Lung (tissue), 12 donors: ENCODE measurements around the gene PDLIM3. TPM values are rescaled to one million over a fixed set of nuclear protein-coding genes. Genes with fewer than 3 reads are reported as not detected.

Source experiments
- ATAC-seq: fragments of 200-7000 bp; cut with Tn5 transposase; one replicate; pipeline ENCODE4 v1.9.1; 2020; ENCODE audit warnings: moderate number of reproducible peaks; ENCODE audit not compliant: insufficient read depth, low FRiP score
- DNase-seq, 3 donors: peaks; one replicate each; pipeline ENCODE4 v3.0.0-alpha.2; 2013 to 2017
- H3K27ac ChIP-seq, 2 donors: one replicate each; pipeline ENCODE4 v1.5.1; 2013; ENCODE audit warnings: mild to moderate bottlenecking in 2 of 2, moderate library complexity in 2 of 2, control low read depth in 1 of 2, inconsistent platforms in 1 of 2, low read depth in 1 of 2, low read length in 1 of 2
- H3K27me3 ChIP-seq, 3 donors: one replicate each; pipeline ENCODE4 v1.5.1; 2013; ENCODE audit warnings: low read length in 2 of 3; ENCODE audit not compliant: control insufficient read depth in 3 of 3, insufficient read depth in 3 of 3
- H3K36me3 ChIP-seq, 4 donors: one replicate each; pipeline ENCODE4 v1.5.1; 2013; ENCODE audit warnings: low read length in 4 of 4, mild to moderate bottlenecking in 1 of 4, moderate library complexity in 1 of 4; ENCODE audit not compliant: control insufficient read depth in 4 of 4, insufficient read depth in 4 of 4
- H3K4me1 ChIP-seq, 5 donors: one replicate each; pipeline ENCODE4 v1.5.1; 2013; ENCODE audit warnings: low read length in 5 of 5, mild to moderate bottlenecking in 2 of 5, moderate library complexity in 1 of 5; ENCODE audit not compliant: control insufficient read depth in 5 of 5, insufficient read depth in 5 of 5
- H3K4me3 ChIP-seq: one replicate; pipeline ENCODE4 v1.5.1; 2013; ENCODE audit warnings: mild to moderate bottlenecking, control low read depth, moderate library complexity
- H3K9ac ChIP-seq, 2 donors: one replicate each; pipeline ENCODE4 v1.5.1; 2013; ENCODE audit warnings: low read length in 2 of 2, control low read depth in 1 of 2; ENCODE audit not compliant: insufficient read depth in 1 of 2
- H3K9me3 ChIP-seq, 4 donors: one replicate each; pipeline ENCODE4 v1.5.1; 2013; ENCODE audit warnings: low read length in 3 of 4, mild to moderate bottlenecking in 1 of 4, moderate library complexity in 1 of 4; ENCODE audit not compliant: control insufficient read depth in 4 of 4, insufficient read depth in 3 of 4
- CTCF ChIP-seq: IDR thresholded peaks from 2 replicates; pipeline ENCODE4 v1.5.1; 2012; ENCODE audit warnings: mild to moderate bottlenecking; ENCODE audit errors: control extremely low read depth, extremely low read depth
- WGBS, 2 donors: extraction: QIAGEN DNeasy Blood & Tissue Kit; methylation state at CpG; one replicate each; pipeline ENCODE4 v1.1.7; 2013; 5-methylcytosine and 5-hydroxymethylcytosine counted together
- polyA plus RNA-seq, 2 donors: library from polyadenylated mRNA; stranded (reverse); fragments of 200-250 nt; gene quantifications; one replicate each; pipeline ENCODE4 v1.2.1, GENCODE V29; 2013
- total RNA-seq, 2 donors: library from RNA; depleted of rRNA in 1 of 2; stranded (reverse); fragments of >200 nt in 1 of 2; gene quantifications; one replicate each; pipeline ENCODE4 v1.2.1, GENCODE V29; 2014 to 2021
- donor health status: control.
- donor health status: control.
- donor health status: Bipolar disorder and iron deficiency.
- donor health status: healthy.
- donor health status: DM: yes; HTN: yes; CAD: no.

Gene PDLIM3
- total and polyA plus RNA-seq, 4 donors = 21.5 to 58.1 (median 33.9) TPM

GRCh38 chr4:185470501-185471195 is 64.7 kb downstream of the PDLIM3 start:
- Histone ChIP-seq H3K9ac (peak overlapping the region in 1 of 2 donors; percentile 98), H3K36me3 (no peaks in the 10 kb centered on the region), H3K4me3 (peak overlapping the region; percentile 56), H3K4me1 (peaks cover 0 to 7% (median 2%) of the 10 kb centered on the region in 5 donors), H3K27ac (peak overlapping the region in 1 of 2 donors; percentile 59), H3K27me3 (peaks cover 0 to 6% (median 0%) of the 10 kb centered on the region in 3 donors), H3K9me3 (no peaks in the 10 kb centered on the region)
- DNase-seq = peak in 1 of 3 donors; percentile 63
- no peak for ATAC-seq
- TF ChIP-seq CTCF = no peak
- WGBS, 2 donors = 5 to 6% methylated on average over 40 to 41 of the region's 41 CpGs

GRCh38 chr4:185469580-185470154 is 65.6 kb downstream of the PDLIM3 start:
- H3K36me3 ChIP-seq = no peaks in the 10 kb centered on the region
- WGBS, 2 donors = 68 to 79% methylated on average over 9 of the region's 9 CpGs
- DNase-seq (no peak), ATAC-seq (no peak)
- H3K9ac ChIP-seq = no peak overlapping the region
- peak overlapping the region in 1 of 2 donors; percentile 12 for H3K27ac ChIP-seq
- no peak overlapping the region for H3K4me3 ChIP-seq
- H3K4me1 ChIP-seq = peaks cover 0 to 17% (median 2%) of the 10 kb centered on the region in 5 donors
- no peaks in the 10 kb centered on the region for H3K9me3 ChIP-seq
- TF ChIP-seq CTCF = no peak
- H3K27me3 ChIP-seq = peaks cover 0 to 6% (median 0%) of the 10 kb centered on the region in 3 donors

GRCh38 chr4:185468999-185469398 is 66.3 kb downstream of the PDLIM3 start:
- no peak for TF ChIP-seq CTCF
- Histone ChIP-seq H3K27me3 (peaks cover 0 to 6% (median 0%) of the 10 kb centered on the region in 3 donors), H3K36me3 (no peaks in the 10 kb centered on the region), H3K27ac (no peak overlapping the region), H3K4me3 (no peak overlapping the region), H3K9ac (no peak overlapping the region), H3K4me1 (peaks cover 0 to 24% (median 2%) of the 10 kb centered on the region in 5 donors), H3K9me3 (no peaks in the 10 kb centered on the region)
- no peak for DNase-seq
- no peak for ATAC-seq
- WGBS, 2 donors = 77 to 83% methylated on average over 2 of the region's 2 CpGs
